ENCODE measurements around the gene SQSTM1. TPM values are rescaled to one million over a fixed set of nuclear protein-coding genes. Genes with fewer than 3 reads are reported as not detected.

The SQSTM1 gene
- total and polyA plus RNA-seq, 4 donors: 298 to 568 (median 372) TPM

- no peak overlapping the region for H3K27ac ChIP-seq (ENCODE audit: low read depth in 1 of 2, low read length in 1 of 2)
- H3K4me1 ChIP-seq (ENCODE audit: control insufficient read depth in 5 of 5, insufficient read depth in 5 of 5, low read length in 5 of 5): peaks cover 0 to 22% (median 7%) of the 10 kb centered on the region in 5 donors
- 82 to 90% methylated on average over 12 of the region's 12 CpGs for WGBS, 2 donors
- ATAC-seq (ENCODE audit: insufficient read depth, low FRiP score) (no peak), DNase-seq (no peak)
- H3K27me3 ChIP-seq (ENCODE audit: control insufficient read depth in 3 of 3, insufficient read depth in 3 of 3, low read length in 2 of 3): no peaks in the 10 kb centered on the region
- TF ChIP-seq CTCF (IDR thresholded peaks at IDR 0.05; ENCODE audit: control extremely low read depth, extremely low read depth): no peak
- no peak overlapping the region for H3K9ac ChIP-seq (ENCODE audit: insufficient read depth in 1 of 2, low read length in 2 of 2)
- peaks cover 0 to 39% (median 21%) of the 10 kb centered on the region in 4 donors for H3K36me3 ChIP-seq (ENCODE audit: control insufficient read depth in 4 of 4, insufficient read depth in 4 of 4, low read length in 4 of 4)
- H3K9me3 ChIP-seq (ENCODE audit: control insufficient read depth in 4 of 4, insufficient read depth in 3 of 4, low read length in 3 of 4): no peaks in the 10 kb centered on the region
- no peak overlapping the region for H3K4me3 ChIP-seq
These were observed 20.0 kb upstream of the SQSTM1 start for GRCh38 chr5:179800696-179801201.

GRCh38 chr5:179801304-179802206 lies 19.1 kb upstream of the SQSTM1 start:
- Histone ChIP-seq H3K9ac (ENCODE audit: insufficient read depth in 1 of 2, low read length in 2 of 2) (no peak overlapping the region), H3K9me3 (ENCODE audit: control insufficient read depth in 4 of 4, insufficient read depth in 3 of 4, low read length in 3 of 4) (no peaks in the 10 kb centered on the region), H3K4me1 (ENCODE audit: control insufficient read depth in 5 of 5, insufficient read depth in 5 of 5, low read length in 5 of 5) (peaks cover 0 to 19% (median 7%) of the 10 kb centered on the region in 5 donors), H3K27me3 (ENCODE audit: control insufficient read depth in 3 of 3, insufficient read depth in 3 of 3, low read length in 2 of 3) (no peaks in the 10 kb centered on the region), H3K4me3 (no peak overlapping the region), H3K27ac (ENCODE audit: low read depth in 1 of 2, low read length in 1 of 2) (no peak overlapping the region), H3K36me3 (ENCODE audit: control insufficient read depth in 4 of 4, insufficient read depth in 4 of 4, low read length in 4 of 4) (peaks cover 0 to 39% (median 21%) of the 10 kb centered on the region in 4 donors)
- TF ChIP-seq CTCF (IDR thresholded peaks at IDR 0.05; ENCODE audit: control extremely low read depth, extremely low read depth): peak; percentile 67
- 65 to 71% methylated on average over 67 of the region's 67 CpGs for WGBS, 2 donors
- ATAC-seq (ENCODE audit: insufficient read depth, low FRiP score): peak; percentile 9
- DNase-seq: peak; percentile 59 to 78 (median 71)

GRCh38 chr5:179802207-179802883 lies 18.4 kb upstream of the SQSTM1 start:
- no peak overlapping the region for H3K4me3 ChIP-seq

More at GRCh38 chr5:179802207-179802883, 18.4 kb upstream of the SQSTM1 start:
- no peak for TF ChIP-seq CTCF (IDR thresholded peaks at IDR 0.05; ENCODE audit: control extremely low read depth, extremely low read depth)
- Histone ChIP-seq H3K36me3 (ENCODE audit: control insufficient read depth in 4 of 4, insufficient read depth in 4 of 4, low read length in 4 of 4) (peaks cover 0 to 39% (median 21%) of the 10 kb centered on the region in 4 donors), H3K9ac (ENCODE audit: insufficient read depth in 1 of 2, low read length in 2 of 2) (no peak overlapping the region), H3K9me3 (ENCODE audit: control insufficient read depth in 4 of 4, insufficient read depth in 3 of 4, low read length in 3 of 4) (no peaks in the 10 kb centered on the region), H3K4me1 (ENCODE audit: control insufficient read depth in 5 of 5, insufficient read depth in 5 of 5, low read length in 5 of 5) (peaks cover 0 to 16% (median 7%) of the 10 kb centered on the region in 5 donors), H3K27ac (ENCODE audit: low read depth in 1 of 2, low read length in 1 of 2) (no peak overlapping the region), H3K27me3 (ENCODE audit: control insufficient read depth in 3 of 3, insufficient read depth in 3 of 3, low read length in 2 of 3) (no peaks in the 10 kb centered on the region)
- DNase-seq: no peak
- WGBS, 2 donors: 92 to 94% methylated on average over 19 of the region's 19 CpGs
- ATAC-seq (ENCODE audit: insufficient read depth, low FRiP score): no peak
